Mammary epithelial cell (primary cell): Measurements from ENCODE around the gene C3orf80.

Experiments used
- EZH2 ChIP-seq: IDR thresholded peaks from 2 replicates; pipeline ENCODE4 v1.6.1; 2012; ENCODE audit warnings: low read length, inconsistent platforms, borderline replicate concordance
- TF ChIP-seq, protein P1 (sequence below), 2 donors: IDR thresholded peaks in 1 of 2; conservative IDR thresholded peaks in 1 of 2; 2 replicates each; pipeline ENCODE4 v1.5.1; 2011 to 2012; ENCODE audit warnings: inconsistent platforms in 2 of 2, low read length in 2 of 2, mild to moderate bottlenecking in 2 of 2, control low read depth in 1 of 2, low read depth in 1 of 2; ENCODE audit not compliant: insufficient read depth in 1 of 2; ENCODE audit errors: extremely low read depth in 1 of 2

DNA sequence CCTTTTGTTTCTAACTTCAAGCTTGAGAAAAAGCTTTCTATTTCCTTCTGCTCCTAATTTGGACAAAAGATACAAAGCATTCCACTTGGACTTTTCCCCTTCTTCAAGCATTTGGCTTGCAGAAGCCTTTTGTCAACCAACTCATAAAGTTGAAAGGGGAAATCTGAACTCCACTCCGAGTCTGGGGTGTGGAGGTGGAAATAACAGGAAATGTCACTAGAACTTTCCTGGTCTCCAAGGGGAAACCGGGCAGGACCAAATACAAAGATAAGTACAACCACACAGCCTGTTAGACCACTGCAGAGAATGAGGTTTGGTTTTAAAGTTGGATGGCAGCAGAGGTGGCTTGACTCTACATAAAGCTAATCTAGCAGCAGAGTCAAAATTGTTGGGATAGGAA, 4.2 kb upstream of the C3orf80 start:
- TF ChIP-seq, protein P1, sequence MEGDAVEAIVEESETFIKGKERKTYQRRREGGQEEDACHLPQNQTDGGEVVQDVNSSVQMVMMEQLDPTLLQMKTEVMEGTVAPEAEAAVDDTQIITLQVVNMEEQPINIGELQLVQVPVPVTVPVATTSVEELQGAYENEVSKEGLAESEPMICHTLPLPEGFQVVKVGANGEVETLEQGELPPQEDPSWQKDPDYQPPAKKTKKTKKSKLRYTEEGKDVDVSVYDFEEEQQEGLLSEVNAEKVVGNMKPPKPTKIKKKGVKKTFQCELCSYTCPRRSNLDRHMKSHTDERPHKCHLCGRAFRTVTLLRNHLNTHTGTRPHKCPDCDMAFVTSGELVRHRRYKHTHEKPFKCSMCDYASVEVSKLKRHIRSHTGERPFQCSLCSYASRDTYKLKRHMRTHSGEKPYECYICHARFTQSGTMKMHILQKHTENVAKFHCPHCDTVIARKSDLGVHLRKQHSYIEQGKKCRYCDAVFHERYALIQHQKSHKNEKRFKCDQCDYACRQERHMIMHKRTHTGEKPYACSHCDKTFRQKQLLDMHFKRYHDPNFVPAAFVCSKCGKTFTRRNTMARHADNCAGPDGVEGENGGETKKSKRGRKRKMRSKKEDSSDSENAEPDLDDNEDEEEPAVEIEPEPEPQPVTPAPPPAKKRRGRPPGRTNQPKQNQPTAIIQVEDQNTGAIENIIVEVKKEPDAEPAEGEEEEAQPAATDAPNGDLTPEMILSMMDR (conservative IDR thresholded peaks at IDR 0.05 in 1 of 2, IDR thresholded peaks at IDR 0.05 in 1 of 2; ENCODE audit: extremely low read depth in 1 of 2, insufficient read depth in 1 of 2, low read depth in 1 of 2, low read length in 2 of 2): no peak
- TF ChIP-seq EZH2: no peak
